Hepatocyte (in vitro differentiated cells): ENCODE measurements around the gene CATSPER4. TPM values are rescaled to one million over a fixed set of nuclear protein-coding genes. Genes with fewer than 3 reads are reported as not detected.

Source experiments
- DNase-seq: peaks from one replicate; pipeline ENCODE4 v3.0.0-alpha.2; 2016; ENCODE audit warnings: low spot score
- H2AFZ ChIP-seq: fragments of 200-600 bp; sonication (generic); 2 replicates; pipeline ENCODE4 v1.6.0; 2016; ENCODE audit warnings: antibody characterized with exemption, mild to moderate bottlenecking
- H3K27ac ChIP-seq: fragments of 200-600 bp; sonication (generic); 2 replicates; pipeline ENCODE4 v1.5.1; 2016; ENCODE audit warnings: mild to moderate bottlenecking
- H3K27me3 ChIP-seq: fragments of 200-600 bp; sonication (generic); 2 replicates; pipeline ENCODE4 v1.6.1; 2016
- H3K36me3 ChIP-seq: fragments of 200-600 bp; sonication (generic); replicated peaks from 2 replicates; pipeline ENCODE4 v1.5.1; 2016; ENCODE audit warnings: low read depth; ENCODE audit not compliant: insufficient read depth
- H3K4me1 ChIP-seq: fragments of 200-600 bp; sonication (generic); 2 replicates; pipeline ENCODE4 v1.5.1; 2016; ENCODE audit warnings: mild to moderate bottlenecking, moderate library complexity; ENCODE audit not compliant: insufficient read depth
- H3K4me2 ChIP-seq: fragments of 200-600 bp; sonication (generic); 2 replicates; pipeline ENCODE4 v1.6.0; 2016
- H3K4me3 ChIP-seq: fragments of 200-600 bp; sonication (generic); 2 replicates; pipeline ENCODE4 v1.5.1; 2016; ENCODE audit warnings: mild to moderate bottlenecking
- H3K79me2 ChIP-seq: fragments of 200-600 bp; sonication (generic); 2 replicates; pipeline ENCODE4 v1.6.0; 2017; ENCODE audit warnings: mild to moderate bottlenecking
- H3K9me2 ChIP-seq: fragments of 200-600 bp; sonication (generic); replicated peaks from 2 replicates; pipeline ENCODE4 v1.6.0; 2017; ENCODE audit warnings: mild to moderate bottlenecking; ENCODE audit not compliant: insufficient read depth
- H3K9me3 ChIP-seq: fragments of 200-600 bp; sonication (generic); 2 replicates; pipeline ENCODE4 v1.5.1; 2016; ENCODE audit warnings: low read depth, mild to moderate bottlenecking
- H4K20me1 ChIP-seq: fragments of 200-600 bp; sonication (generic); 2 replicates; pipeline ENCODE4 v1.6.0; 2016; ENCODE audit warnings: mild to moderate bottlenecking; ENCODE audit not compliant: insufficient read depth, poor library complexity, severe bottlenecking
- CTCF ChIP-seq: fragments of 200-600 bp; sonication (generic); IDR thresholded peaks from 2 replicates; pipeline ENCODE4 v1.5.1; 2016; ENCODE audit warnings: antibody characterized with exemption, mild to moderate bottlenecking; ENCODE audit not compliant: poor library complexity
- EZH2 ChIP-seq: fragments of 200-600 bp; sonication (generic); IDR thresholded peaks from 2 replicates; pipeline ENCODE4 v1.6.1; 2016; ENCODE audit warnings: antibody characterized with exemption, mild to moderate bottlenecking, borderline replicate concordance
- EZH2phosphoT487 ChIP-seq: fragments of 200-600 bp; sonication (generic); IDR thresholded peaks from one replicate; pipeline ENCODE4 v1.6.1; 2018; ENCODE audit warnings: antibody characterized with exemption, mild to moderate bottlenecking, low read depth, moderate library complexity; ENCODE audit not compliant: unreplicated experiment, severe bottlenecking
- WGBS: methylation state at CpG from one replicate; pipeline ENCODE4 v1.1.6; 2016; ENCODE audit warnings: low lambda C conversion rate; ENCODE audit errors: missing lambda C conversion rate; 5-methylcytosine and 5-hydroxymethylcytosine counted together
- polyA plus RNA-seq: library from polyadenylated mRNA; unstranded; fragments of >200 nt; fragmentation: Nextera tagmentation; extraction: Ambion mirVana; gene quantifications from 2 replicates; pipeline ENCODE4 v1.2.1, GENCODE V29; 2016
- total RNA-seq: library from RNA; depleted of rRNA; stranded (reverse); fragments of >200 nt; gene quantifications from 2 replicates; pipeline ENCODE4 v1.2.3, GENCODE V29; 2014

The CATSPER4 gene
- total and polyA plus RNA-seq, 2 experiments from 2014 or later, result 0.07 TPM; not detected in 1

- no peaks in the 10 kb centered on the region for H4K20me1 ChIP-seq
- no peaks in the 10 kb centered on the region for H3K4me1 ChIP-seq
- TF ChIP-seq EZH2, result no peak
- TF ChIP-seq EZH2phosphoT487, result no peak
- TF ChIP-seq CTCF, result no peak
- no peak overlapping the region for H3K27ac ChIP-seq
- no peak overlapping the region for H2AFZ ChIP-seq
- 68% methylated on average over 4 of the region's 7 CpGs for WGBS
- DNase-seq, result no peak
- H3K36me3 ChIP-seq, result no peaks in the 10 kb centered on the region
- H3K4me3 ChIP-seq, result no peak overlapping the region
- H3K27me3 ChIP-seq, result no peaks in the 10 kb centered on the region
- H3K79me2 ChIP-seq, result peaks cover 2% of the 10 kb centered on the region
- no peak overlapping the region for H3K4me2 ChIP-seq
- no peaks in the 10 kb centered on the region for H3K9me3 ChIP-seq
- H3K9me2 ChIP-seq, result no peaks in the 10 kb centered on the region
Observed at GRCh38 chr1:26182383-26182696, 8.1 kb upstream of the CATSPER4 start.

- Histone ChIP-seq H3K27ac (no peak overlapping the region), H3K4me3 (no peak overlapping the region), H3K27me3 (no peaks in the 10 kb centered on the region), H2AFZ (no peak overlapping the region), H3K4me2 (no peak overlapping the region), H3K4me1 (no peaks in the 10 kb centered on the region), H3K36me3 (no peaks in the 10 kb centered on the region), H3K79me2 (peaks cover under 1% of the 10 kb centered on the region), H3K9me2 (no peaks in the 10 kb centered on the region), H3K9me3 (no peaks in the 10 kb centered on the region), H4K20me1 (no peaks in the 10 kb centered on the region)
- WGBS, result 93% methylated on average over 6 of the region's 7 CpGs
- no peak for DNase-seq
- TF ChIP-seq EZH2phosphoT487, result no peak
- no peak for TF ChIP-seq CTCF
- TF ChIP-seq EZH2, result no peak
Observed at GRCh38 chr1:26184086-26184485, 6.3 kb upstream of the CATSPER4 start.

- TF ChIP-seq EZH2, result no peak
- TF ChIP-seq CTCF, result no peak
- no peak for TF ChIP-seq EZH2phosphoT487
- no peak overlapping the region for H3K27ac ChIP-seq
- H3K4me3 ChIP-seq, result no peak overlapping the region
- no peaks in the 10 kb centered on the region for H4K20me1 ChIP-seq
- no peak for DNase-seq
- no peak overlapping the region for H3K4me2 ChIP-seq
- no peaks in the 10 kb centered on the region for H3K4me1 ChIP-seq
- H3K36me3 ChIP-seq, result no peaks in the 10 kb centered on the region
- H3K79me2 ChIP-seq, result no peaks in the 10 kb centered on the region
- no peak overlapping the region for H2AFZ ChIP-seq
- H3K9me2 ChIP-seq, result no peaks in the 10 kb centered on the region
- H3K27me3 ChIP-seq, result no peaks in the 10 kb centered on the region
- WGBS, result 98% methylated on average over 21 of the region's 21 CpGs
- no peaks in the 10 kb centered on the region for H3K9me3 ChIP-seq
Observed at GRCh38 chr1:26184883-26185282, 5.5 kb upstream of the CATSPER4 start.

- no peak overlapping the region for H2AFZ ChIP-seq
- H3K9me2 ChIP-seq, result no peaks in the 10 kb centered on the region
- no peaks in the 10 kb centered on the region for H3K9me3 ChIP-seq
- no peaks in the 10 kb centered on the region for H3K79me2 ChIP-seq
- no peak overlapping the region for H3K27ac ChIP-seq
- H3K4me2 ChIP-seq, result no peak overlapping the region
- H3K36me3 ChIP-seq, result no peaks in the 10 kb centered on the region
- H3K27me3 ChIP-seq, result no peaks in the 10 kb centered on the region
- no peaks in the 10 kb centered on the region for H4K20me1 ChIP-seq
- no peak overlapping the region for H3K4me3 ChIP-seq
- DNase-seq, result no peak
- H3K4me1 ChIP-seq, result no peaks in the 10 kb centered on the region
- over 99% methylated on average over 6 of the region's 6 CpGs for WGBS
- TF ChIP-seq CTCF (no peak), EZH2phosphoT487 (no peak), EZH2 (no peak)
Observed at GRCh38 chr1:26187882-26188281, 2.5 kb upstream of the CATSPER4 start.
